Umbilical cord (tissue), 2 donors: ENCODE measurements around the gene ASGR1. TPM values are rescaled to one million over a fixed set of nuclear protein-coding genes. Genes with fewer than 3 reads are reported as not detected.
A peak's percentile ranks its signal among the peaks of the same experiment; 100 is the strongest.

Experiments
- DNase-seq: peaks from one replicate; pipeline ENCODE4 v3.0.0-alpha.2; 2015; ENCODE audit warnings: low spot score
- total RNA-seq: library from RNA; depleted of rRNA; stranded (reverse); fragments of >200 nt; gene quantifications from one replicate; pipeline ENCODE4 v1.2.3, GENCODE V29; 2014; ENCODE audit warnings: low replicate concordance; ENCODE audit not compliant: insufficient read depth

Gene ASGR1
- 1.2 TPM for total RNA-seq

GRCh38 chr17:7179317-7180254, at the start of gene ASGR1:
Gene ASGR1 (minus strand): TSS chr17:7179370. CDS start chr17:7178563, 807 bp downstream.
- no peak for DNase-seq

DNA sequence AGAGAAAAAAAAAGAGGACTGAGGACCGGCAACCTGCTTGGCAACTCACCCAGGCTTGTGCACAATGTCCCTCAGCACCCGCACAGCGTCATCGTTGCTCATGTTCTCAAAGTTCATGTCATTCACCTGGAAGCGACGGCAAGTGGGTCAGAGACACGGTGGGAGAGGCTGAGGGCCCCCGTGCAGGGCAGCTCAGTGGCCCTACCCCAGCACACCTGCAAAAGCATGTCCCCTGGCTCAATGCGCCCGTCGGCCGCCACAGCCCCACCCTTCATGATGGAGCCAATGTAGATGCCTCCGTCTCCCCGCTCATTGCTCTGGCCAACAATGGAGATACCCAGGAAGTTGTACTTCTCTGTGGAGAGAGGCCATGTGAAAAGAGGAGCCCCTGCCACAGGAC, 49.8 kb upstream of the ASGR1 start:
- DNase-seq: no peak

- no peak for DNase-seq
These were observed 47.8 kb upstream of the ASGR1 start for GRCh38 chr17:7226721-7227710.

- no peak for DNase-seq
These were observed 46.7 kb upstream of the ASGR1 start for GRCh38 chr17:7225711-7226331.

- no peak for DNase-seq
These were observed 45.5 kb upstream of the ASGR1 start for GRCh38 chr17:7224661-7225111.

DNA sequence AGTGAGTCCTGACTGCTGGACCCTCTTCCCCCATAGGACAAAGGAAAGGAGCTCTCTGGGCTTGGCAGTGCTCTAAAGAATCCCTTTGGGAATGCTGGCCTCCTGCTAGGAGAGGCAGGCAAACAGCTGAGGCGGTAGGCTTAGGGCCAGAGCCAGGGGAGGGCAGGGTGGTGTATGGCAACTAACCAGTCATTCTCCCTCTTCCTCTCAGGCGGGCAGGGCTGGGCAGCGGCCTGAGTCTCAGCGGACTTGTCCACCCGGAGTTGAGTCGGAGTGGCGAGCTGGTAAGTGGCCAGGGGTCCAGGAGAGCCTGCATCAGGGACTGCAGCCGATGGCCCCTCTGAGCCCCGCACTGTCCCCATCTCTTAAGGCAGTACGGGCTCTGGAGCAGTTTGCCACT, 44.9 kb upstream of the ASGR1 start:
- DNase-seq: no peak

- DNase-seq: no peak
These were observed 44.2 kb upstream of the ASGR1 start for GRCh38 chr17:7223375-7223774.

GRCh38 chr17:7222972-7223292, 43.8 kb upstream of the ASGR1 start:
- DNase-seq: no peak

GRCh38 chr17:7222093-7222971, 43.2 kb upstream of the ASGR1 start:
- no peak for DNase-seq

- no peak for DNase-seq
These were observed 42.3 kb upstream of the ASGR1 start for GRCh38 chr17:7221278-7222092.

DNA sequence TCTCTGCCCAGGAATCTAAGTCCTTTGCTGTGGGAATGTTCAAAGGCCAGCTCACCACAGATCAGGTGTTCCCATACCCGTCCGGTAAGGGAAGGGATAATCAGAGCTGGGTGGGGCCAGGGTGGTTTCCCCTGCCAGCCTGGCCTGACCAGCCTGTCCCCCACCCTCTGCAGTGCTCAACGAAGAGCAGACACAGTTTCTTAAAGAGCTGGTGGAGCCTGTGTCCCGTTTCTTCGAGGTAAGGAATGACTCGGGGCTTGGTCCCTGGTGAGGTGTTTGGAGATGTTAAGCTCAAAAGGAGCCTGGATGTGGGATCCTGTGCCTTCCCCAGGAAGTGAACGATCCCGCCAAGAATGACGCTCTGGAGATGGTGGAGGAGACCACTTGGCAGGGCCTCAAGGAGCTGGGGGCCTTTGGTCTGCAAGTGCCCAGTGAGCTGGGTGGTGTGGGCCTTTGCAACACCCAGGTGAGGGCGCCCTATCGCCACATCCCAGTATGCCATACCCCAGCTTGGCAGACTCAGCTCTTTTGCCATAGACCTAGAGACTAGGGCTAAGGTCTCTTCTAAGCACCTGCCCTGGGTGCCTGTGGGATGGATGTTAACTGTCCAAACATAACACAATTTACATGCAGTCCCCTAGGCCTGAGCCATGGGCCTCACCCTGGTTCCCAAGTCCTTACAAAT, 41.6 kb upstream of the ASGR1 start:
- DNase-seq: no peak

- DNase-seq: peak; percentile 94
These were observed 40.8 kb upstream of the ASGR1 start, which contains the start of the genes ACADVL and DLG4 for GRCh38 chr17:7219812-7220592. Gene ACADVL (plus strand): TSS chr17:7219938. CDS start chr17:7219985, 47 bp downstream. Gene DLG4 (minus strand): TSS chr17:7219836.

DNA sequence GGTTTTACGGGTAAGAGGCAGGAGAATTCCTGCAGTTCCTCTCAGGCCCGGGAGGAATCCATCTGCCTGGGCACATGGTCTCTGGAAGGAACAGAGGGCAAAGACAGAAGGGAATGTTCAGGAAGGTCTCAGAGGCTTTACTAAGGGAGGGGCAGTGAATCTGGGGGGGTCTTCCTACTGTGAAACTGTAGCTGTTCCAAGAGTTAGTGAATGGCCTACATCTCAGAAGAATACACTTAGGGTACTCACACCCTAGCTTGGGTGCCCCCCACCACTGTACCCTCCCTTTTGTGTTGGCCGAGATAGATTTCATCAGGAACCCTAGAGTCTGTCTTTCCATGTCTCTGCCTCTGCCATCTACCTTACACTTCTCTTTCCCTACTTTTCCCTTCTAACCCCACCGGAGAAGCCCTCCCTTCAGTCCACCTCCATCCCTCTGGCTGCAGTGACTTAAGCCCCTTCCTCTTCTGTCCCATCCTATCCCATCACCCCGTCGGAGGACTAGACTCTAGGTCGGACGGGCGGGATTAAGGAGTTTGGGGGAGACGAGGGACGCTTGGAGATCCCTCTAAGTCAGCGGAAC, 40.1 kb upstream of the ASGR1 start:
- no peak for DNase-seq

DNA sequence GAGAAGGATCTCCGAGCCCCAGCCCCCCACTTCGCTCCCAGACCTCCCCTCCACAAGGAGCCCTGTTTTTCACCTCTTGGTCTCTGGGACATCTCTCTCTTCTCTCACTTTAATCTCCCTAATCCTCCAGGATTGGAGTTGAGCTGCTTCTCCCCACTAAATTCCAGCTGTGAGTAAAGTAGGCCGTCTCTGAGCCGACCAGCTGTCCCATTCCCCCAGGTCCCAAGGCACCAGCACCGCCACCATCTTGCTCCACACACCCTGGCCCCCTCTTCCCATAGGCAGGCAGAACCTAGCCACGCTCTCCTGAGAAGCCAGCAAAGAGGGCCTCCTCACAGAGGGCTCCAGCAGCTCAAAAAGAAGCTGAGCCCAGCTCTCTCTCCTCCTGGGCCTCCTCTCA, 39.6 kb upstream of the ASGR1 start:
- DNase-seq: peak; percentile 76

DNA sequence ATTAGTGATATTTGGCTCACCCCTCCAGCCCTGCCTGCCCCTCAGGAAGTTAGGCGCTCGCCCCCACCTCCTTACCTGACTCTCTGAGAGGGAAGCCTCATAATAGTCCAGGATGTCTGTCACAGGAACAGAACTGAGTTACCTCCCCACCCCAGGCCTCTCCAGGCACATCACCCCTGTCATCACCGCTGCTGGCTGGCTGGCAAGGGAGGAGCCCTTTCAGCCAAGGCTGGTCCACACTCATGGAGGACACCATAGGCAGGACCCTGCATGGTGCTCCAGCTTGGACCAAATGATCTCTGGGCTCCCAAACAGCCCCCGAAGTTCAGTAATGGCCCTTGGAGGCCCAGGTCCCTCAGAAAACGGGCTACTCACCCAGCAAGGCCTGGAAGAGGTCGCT, 39.0 kb upstream of the ASGR1 start:
- DNase-seq: no peak

DNA sequence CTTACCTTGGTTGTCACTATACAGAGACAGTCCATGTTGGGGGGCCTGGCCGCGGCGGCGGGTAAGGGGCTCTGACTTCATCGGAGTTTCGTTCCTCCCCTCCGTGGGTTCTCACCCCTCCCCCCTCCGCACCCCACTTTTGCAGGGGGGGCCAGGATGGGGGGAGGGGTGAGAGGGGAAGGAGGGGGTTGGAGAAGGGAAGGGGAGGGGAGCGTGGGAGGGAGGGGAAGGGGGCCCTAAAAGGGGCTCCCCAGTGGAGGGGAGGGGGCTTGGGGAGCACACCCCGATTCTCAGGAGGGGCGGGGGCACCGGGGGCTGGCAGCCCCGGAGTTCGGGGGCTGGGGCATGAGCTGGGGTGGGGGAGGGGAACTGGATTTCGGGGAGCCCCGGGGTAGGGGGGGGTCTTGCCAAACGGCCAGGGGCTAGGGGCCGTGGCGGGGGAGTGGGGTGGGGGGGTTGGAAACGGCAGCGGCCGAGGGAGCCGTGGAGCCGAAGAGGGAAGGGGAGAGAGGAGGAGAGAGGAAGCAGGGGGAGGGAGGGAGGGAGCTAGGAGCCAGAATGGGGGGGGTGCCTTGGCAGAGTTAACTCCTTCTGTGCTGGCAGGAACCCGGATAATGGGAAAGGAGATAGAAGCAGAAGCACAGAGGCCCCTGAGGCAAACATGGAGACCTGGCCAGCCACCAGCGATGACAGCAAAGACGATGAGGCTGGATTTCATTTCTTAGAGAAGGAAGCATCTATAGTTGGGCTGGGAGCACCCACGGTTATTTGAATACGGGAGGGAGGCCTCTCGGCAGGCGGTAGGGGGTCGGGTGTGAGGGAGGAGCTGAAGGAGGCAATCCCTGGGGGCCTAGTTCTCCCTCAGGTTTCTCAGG, 38.2 kb upstream of the ASGR1 start:
- DNase-seq: peak; percentile 82
